ENCODE measurements around the gene PIP5K1B.

GRCh38 chr9:68664036-68664435 is 41.0 kb upstream of the PIP5K1B start:
- TF ChIP-seq POLR2AphosphoS5 (IDR thresholded peaks at IDR 0.05; ENCODE audit: borderline replicate concordance, low read depth, low read length): no peak
- no peak for TF ChIP-seq EZH2 (IDR thresholded peaks at IDR 0.05)
